Neural progenitor cell (in vitro differentiated cells): ENCODE results near the gene KAZN. TPM values are rescaled to one million over a fixed set of nuclear protein-coding genes. Genes with fewer than 3 reads are reported as not detected.

Experiments
- DNase-seq: peaks from one replicate; pipeline ENCODE4 v3.0.0-alpha.2; 2016; ENCODE audit warnings: low spot score
- H2AFZ ChIP-seq: fragments of 200-600 bp; sonication (generic); replicated peaks from 2 replicates; pipeline ENCODE4 v1.6.1; 2016; ENCODE audit warnings: antibody characterized with exemption
- H3F3A ChIP-seq: fragments of 200-600 bp; sonication (generic); 2 replicates; pipeline ENCODE4 v1.6.1; 2016; ENCODE audit warnings: antibody characterized with exemption, low read depth
- H3K27ac ChIP-seq: fragments of 200-600 bp; sonication (generic); 2 replicates; pipeline ENCODE4 v1.5.1; 2016; ENCODE audit warnings: mild to moderate bottlenecking
- H3K27me3 ChIP-seq: fragments of 200-600 bp; sonication (generic); 2 replicates; pipeline ENCODE4 v1.6.1; 2016; ENCODE audit warnings: mild to moderate bottlenecking, moderate library complexity
- H3K36me3 ChIP-seq: fragments of 200-600 bp; sonication (generic); 2 replicates; pipeline ENCODE4 v1.5.1; 2016
- H3K4me1 ChIP-seq: fragments of 200-600 bp; sonication (generic); 2 replicates; pipeline ENCODE4 v1.6.1; 2016; ENCODE audit warnings: mixed run types
- H3K4me2 ChIP-seq: fragments of 200-600 bp; sonication (generic); 2 replicates; pipeline ENCODE4 v1.6.1; 2016
- H3K4me3 ChIP-seq: fragments of 200-600 bp; sonication (generic); 2 replicates; pipeline ENCODE4 v1.5.1; 2016
- H3K79me2 ChIP-seq: fragments of 200-600 bp; sonication (generic); 2 replicates; pipeline ENCODE4 v1.6.1; 2016; ENCODE audit warnings: low read depth
- H3K9ac ChIP-seq: fragments of 200-600 bp; sonication (generic); 2 replicates; pipeline ENCODE4 v1.6.1; 2016
- H3K9me3 ChIP-seq: fragments of 200-600 bp; sonication (generic); 2 replicates; pipeline ENCODE4 v1.5.1; 2016; ENCODE audit warnings: low read depth
- H4K20me1 ChIP-seq: fragments of 200-600 bp; sonication (generic); 2 replicates; pipeline ENCODE4 v1.6.1; 2016; ENCODE audit warnings: low read depth
- H3K27ac Mint-ChIP-seq: 3 replicates; pipeline ENCODE4 v1.8.0; 2021; ENCODE audit warnings: mixed read lengths
- H3K27me3 Mint-ChIP-seq: 2 replicates; pipeline ENCODE4 v1.8.0; 2022; ENCODE audit warnings: low read depth, mild to moderate bottlenecking, inconsistent platforms, moderate library complexity, mixed read lengths; ENCODE audit not compliant: insufficient read depth
- H3K36me3 Mint-ChIP-seq: 3 replicates; pipeline ENCODE4 v1.8.0; 2021; ENCODE audit warnings: mixed read lengths
- H3K4me1 Mint-ChIP-seq: 3 replicates; pipeline ENCODE4 v1.8.0; 2021; ENCODE audit warnings: mixed read lengths
- H3K4me3 Mint-ChIP-seq: 3 replicates; pipeline ENCODE4 v1.8.0; 2021; ENCODE audit warnings: mild to moderate bottlenecking, moderate library complexity, mixed read lengths
- H3K9me3 Mint-ChIP-seq: 3 replicates; pipeline ENCODE4 v1.8.0; 2020; ENCODE audit warnings: mixed read lengths
- EZH2 ChIP-seq: fragments of 200-600 bp; sonication (generic); IDR thresholded peaks from 2 replicates; pipeline ENCODE4 v1.6.1; 2017; ENCODE audit warnings: antibody characterized with exemption, mild to moderate bottlenecking, moderate library complexity
- EZH2phosphoT487 ChIP-seq: fragments of 200-600 bp; sonication (generic); IDR thresholded peaks from 2 replicates; pipeline ENCODE4 v1.6.1; 2017; ENCODE audit warnings: antibody characterized with exemption
- total RNA-seq: library from RNA; depleted of rRNA; stranded (reverse); fragments of >200 nt; gene quantifications from 2 replicates; pipeline ENCODE4 v1.2.3, GENCODE V29; 2015; ENCODE audit warnings: low replicate concordance
- TF ChIP-seq, protein P1 (sequence below): fragments of 200-600 bp; sonication (generic); IDR thresholded peaks from 2 replicates; pipeline ENCODE4 v1.5.1; 2017; ENCODE audit warnings: antibody characterized with exemption, mild to moderate bottlenecking

Gene KAZN
- total RNA-seq, 1 donor from 2014 or later = 6.1 TPM

GRCh38 chr1:14786681-14787080, 188.2 kb downstream of the KAZN start:
- no peaks in the 10 kb centered on the region for H3K9me3 ChIP-seq
- TF ChIP-seq, protein P1, sequence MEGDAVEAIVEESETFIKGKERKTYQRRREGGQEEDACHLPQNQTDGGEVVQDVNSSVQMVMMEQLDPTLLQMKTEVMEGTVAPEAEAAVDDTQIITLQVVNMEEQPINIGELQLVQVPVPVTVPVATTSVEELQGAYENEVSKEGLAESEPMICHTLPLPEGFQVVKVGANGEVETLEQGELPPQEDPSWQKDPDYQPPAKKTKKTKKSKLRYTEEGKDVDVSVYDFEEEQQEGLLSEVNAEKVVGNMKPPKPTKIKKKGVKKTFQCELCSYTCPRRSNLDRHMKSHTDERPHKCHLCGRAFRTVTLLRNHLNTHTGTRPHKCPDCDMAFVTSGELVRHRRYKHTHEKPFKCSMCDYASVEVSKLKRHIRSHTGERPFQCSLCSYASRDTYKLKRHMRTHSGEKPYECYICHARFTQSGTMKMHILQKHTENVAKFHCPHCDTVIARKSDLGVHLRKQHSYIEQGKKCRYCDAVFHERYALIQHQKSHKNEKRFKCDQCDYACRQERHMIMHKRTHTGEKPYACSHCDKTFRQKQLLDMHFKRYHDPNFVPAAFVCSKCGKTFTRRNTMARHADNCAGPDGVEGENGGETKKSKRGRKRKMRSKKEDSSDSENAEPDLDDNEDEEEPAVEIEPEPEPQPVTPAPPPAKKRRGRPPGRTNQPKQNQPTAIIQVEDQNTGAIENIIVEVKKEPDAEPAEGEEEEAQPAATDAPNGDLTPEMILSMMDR = no peak
- TF ChIP-seq EZH2phosphoT487 = no peak
- no peak for TF ChIP-seq EZH2
- Mint-ChIP-seq H3K27ac (no peak overlapping the region), H3K4me3 (no peak overlapping the region), H3K36me3 (peaks cover 4% of the 10 kb centered on the region), H3K4me1 (peaks cover 30% of the 10 kb centered on the region), H3K9me3 (no peaks in the 10 kb centered on the region), H3K27me3 (peaks cover 11% of the 10 kb centered on the region)
- H3F3A ChIP-seq = peaks cover 9% of the 10 kb centered on the region
- no peak for DNase-seq
- no peak overlapping the region for H3K27ac ChIP-seq
- H3K4me3 ChIP-seq = no peak overlapping the region
- H2AFZ ChIP-seq = no peak overlapping the region
- no peak overlapping the region for H3K9ac ChIP-seq
- peaks cover 21% of the 10 kb centered on the region for H3K4me1 ChIP-seq
- no peaks in the 10 kb centered on the region for H3K79me2 ChIP-seq
- H3K36me3 ChIP-seq = no peaks in the 10 kb centered on the region
- no peaks in the 10 kb centered on the region for H3K27me3 ChIP-seq
- H3K4me2 ChIP-seq = no peak overlapping the region
- peaks cover 9% of the 10 kb centered on the region for H4K20me1 ChIP-seq

- Mint-ChIP-seq H3K4me3 (no peak overlapping the region), H3K27ac (no peak overlapping the region), H3K9me3 (no peaks in the 10 kb centered on the region), H3K36me3 (peaks cover 4% of the 10 kb centered on the region), H3K4me1 (peaks cover 31% of the 10 kb centered on the region), H3K27me3 (peaks cover 11% of the 10 kb centered on the region)
- H3K27me3 ChIP-seq = no peaks in the 10 kb centered on the region
- H3K4me2 ChIP-seq = no peak overlapping the region
- H4K20me1 ChIP-seq = peaks cover 9% of the 10 kb centered on the region
- H3K36me3 ChIP-seq = no peaks in the 10 kb centered on the region
- no peak overlapping the region for H3K4me3 ChIP-seq
- TF ChIP-seq EZH2phosphoT487 = no peak
- TF ChIP-seq, protein P1 = peak; percentile 42
- H3K79me2 ChIP-seq = no peaks in the 10 kb centered on the region
- H3K9ac ChIP-seq = no peak overlapping the region
- no peak overlapping the region for H2AFZ ChIP-seq
- H3K27ac ChIP-seq = no peak overlapping the region
- peaks cover 19% of the 10 kb centered on the region for H3K4me1 ChIP-seq
- DNase-seq = no peak
- H3K9me3 ChIP-seq = no peaks in the 10 kb centered on the region
- H3F3A ChIP-seq = peaks cover 8% of the 10 kb centered on the region
Measured at GRCh38 chr1:14787604-14788003, 189.1 kb downstream of the KAZN start.

- H3K27ac Mint-ChIP-seq = no peak overlapping the region
- peaks cover 26% of the 10 kb centered on the region for H3K4me1 Mint-ChIP-seq
- no peak overlapping the region for H3K27ac ChIP-seq
- peaks cover 11% of the 10 kb centered on the region for H3K27me3 Mint-ChIP-seq
- H3K4me3 Mint-ChIP-seq = no peak overlapping the region
- H3K9me3 Mint-ChIP-seq = no peaks in the 10 kb centered on the region
- H3K9me3 ChIP-seq = no peaks in the 10 kb centered on the region
- peaks cover 15% of the 10 kb centered on the region for H3K4me1 ChIP-seq
- no peak overlapping the region for H3K9ac ChIP-seq
- no peaks in the 10 kb centered on the region for H3K36me3 ChIP-seq
- H3K4me2 ChIP-seq = no peak overlapping the region
- H3K27me3 ChIP-seq = no peaks in the 10 kb centered on the region
- peaks cover 4% of the 10 kb centered on the region for H3K36me3 Mint-ChIP-seq
- peaks cover 6% of the 10 kb centered on the region for H4K20me1 ChIP-seq
- no peak overlapping the region for H3K4me3 ChIP-seq
- H3K79me2 ChIP-seq = no peaks in the 10 kb centered on the region
- peaks cover 4% of the 10 kb centered on the region for H3F3A ChIP-seq
- TF ChIP-seq, protein P1 = no peak
- TF ChIP-seq EZH2 (no peak), EZH2phosphoT487 (no peak)
- H2AFZ ChIP-seq = no peak overlapping the region
- no peak for DNase-seq
Measured at GRCh38 chr1:14788080-14788479, 189.6 kb downstream of the KAZN start.
